NCI-H2227 treated with DMSO at 0.1 percent for 48 hours (cell line): ENCODE measurements around the gene EGFL8.
A peak's percentile ranks its signal among the peaks of the same experiment; 100 is the strongest.
"Not testable (repeated sequence)": the region's sequence is repeated elsewhere in the genome, so short reads cannot be mapped to it uniquely, and the experiment has no call there.

Experiments
- DNase-seq: peaks from one replicate; lab custom pipeline; 2025; lab: John Stamatoyannopoulos, UW

Gene EGFL8

GRCh38 chr6:32184084-32184640 lies 19.8 kb downstream of the EGFL8 start, which contains the start of gene AGER:
TSS of gene AGER (minus strand) at chr6:32184253. CDS start at chr6:32184222, 31 bp downstream.
- no peak for DNase-seq

GRCh38 chr6:32185681-32186131 lies 21.3 kb downstream of the EGFL8 start:
- DNase-seq, result peak; percentile 35

GRCh38 chr6:32186151-32186840 lies 21.9 kb downstream of the EGFL8 start:
- DNase-seq, result not testable (repeated sequence)

- no peak for DNase-seq
Measured at GRCh38 chr6:32187009-32187709, 22.8 kb downstream of the EGFL8 start.

- DNase-seq, result not testable (repeated sequence)
Measured at GRCh38 chr6:32187725-32188380, 23.5 kb downstream of the EGFL8 start.

GRCh38 chr6:32188381-32189068 lies 24.1 kb downstream of the EGFL8 start:
- DNase-seq, result peak; percentile 2

- no peak for DNase-seq
Measured at GRCh38 chr6:32189069-32189741, 24.8 kb downstream of the EGFL8 start.

GRCh38 chr6:32189742-32190053 lies 25.3 kb downstream of the EGFL8 start:
- no peak for DNase-seq

GRCh38 chr6:32190054-32190851 lies 25.9 kb downstream of the EGFL8 start, which contains the start of gene PBX2:
TSS of gene PBX2 (minus strand) at chr6:32190202. CDS start at chr6:32189915, 287 bp downstream.
- peak; percentile 59 for DNase-seq

- DNase-seq, result no peak
Measured at GRCh38 chr6:32190911-32191677, 26.7 kb downstream of the EGFL8 start.

- DNase-seq, result no peak
Measured at GRCh38 chr6:32191696-32192607, 27.6 kb downstream of the EGFL8 start.

- no peak for DNase-seq
Measured at GRCh38 chr6:32192608-32193039, 28.2 kb downstream of the EGFL8 start, which contains the start of gene GPSM3. TSS of gene GPSM3 (minus strand) at chr6:32192643. CDS start at chr6:32192513, 130 bp downstream.

- DNase-seq, result not testable (repeated sequence)
Measured at GRCh38 chr6:32193096-32193495, 28.7 kb downstream of the EGFL8 start.

- DNase-seq, result no peak
Measured at GRCh38 chr6:32194388-32194787, 30.0 kb downstream of the EGFL8 start.

GRCh38 chr6:32194825-32195651 lies 30.6 kb downstream of the EGFL8 start:
- DNase-seq, result peak; percentile 58

GRCh38 chr6:32195652-32195901 lies 31.2 kb downstream of the EGFL8 start:
- peak; percentile 99 for DNase-seq

- DNase-seq, result peak; percentile 81
Measured at GRCh38 chr6:32195902-32196681, 31.7 kb downstream of the EGFL8 start.
